Suprapubic skin (tissue), 4 donors: ENCODE measurements around the gene GSAP. TPM values are rescaled to one million over a fixed set of nuclear protein-coding genes. Genes with fewer than 3 reads are reported as not detected.
"Not testable (repeated sequence)": the region's sequence is repeated elsewhere in the genome, so short reads cannot be mapped to it uniquely, and the experiment has no call there.

Source experiments
- DNase-seq, 2 donors: peaks; one replicate each; pipeline ENCODE4 v3.0.0-alpha.2; 2019; ENCODE audit warnings: low spot score in 2 of 2
- H3K27ac ChIP-seq: fragments of 200-600 bp; sonication (generic); one replicate; pipeline ENCODE4 v1.5.1; 2019
- H3K27me3 ChIP-seq: fragments of 200-600 bp; sonication (generic); one replicate; pipeline ENCODE4 v1.5.1; 2019
- H3K36me3 ChIP-seq: fragments of 200-600 bp; sonication (generic); one replicate; pipeline ENCODE4 v1.5.1; 2019
- H3K4me1 ChIP-seq: fragments of 200-600 bp; sonication (generic); one replicate; pipeline ENCODE4 v1.5.1; 2019
- H3K4me3 ChIP-seq: fragments of 200-600 bp; sonication (generic); one replicate; pipeline ENCODE4 v1.5.1; 2019; ENCODE audit warnings: mild to moderate bottlenecking
- H3K9me3 ChIP-seq: fragments of 200-600 bp; sonication (generic); one replicate; pipeline ENCODE4 v1.5.1; 2019
- EP300 ChIP-seq: sonication (generic); formaldehyde crosslinking; IDR thresholded peaks from one replicate; pipeline ENCODE4 v1.6.1; 2017; ENCODE audit warnings: antibody characterized with exemption
- POLR2A ChIP-seq, 2 donors: fragments of 450-650 bp; IDR thresholded peaks; one replicate each; pipeline ENCODE4 v1.6.1; 2017; ENCODE audit warnings: antibody characterized with exemption in 2 of 2, mild to moderate bottlenecking in 2 of 2, moderate library complexity in 2 of 2
- POLR2AphosphoS5 ChIP-seq, 3 donors: sonication (generic); formaldehyde crosslinking; IDR thresholded peaks; one replicate each; pipeline ENCODE4 v1.6.1; 2017; ENCODE audit warnings: antibody characterized with exemption in 3 of 3
- WGBS: methylation state at CpG from one replicate; pipeline ENCODE4 v1.1.5; 2018; 5-methylcytosine and 5-hydroxymethylcytosine counted together
- total RNA-seq, 4 donors: library from RNA; depleted of rRNA; stranded (reverse); fragments of >200 nt; gene quantifications; one replicate each; pipeline ENCODE4 v1.1.0, GENCODE V29; 2016
- TF ChIP-seq, protein P1 (sequence below), 2 donors: fragments of 200-600 bp in 1 of 2; fragments of 450-650 bp in 1 of 2; sonication (generic) in 1 of 2; IDR thresholded peaks; one replicate each; pipeline ENCODE4 v1.5.1; 2016 to 2019; ENCODE audit warnings: antibody characterized with exemption in 2 of 2, mild to moderate bottlenecking in 1 of 2, moderate library complexity in 1 of 2

The GSAP gene
- total RNA-seq, 4 donors from 2014 or later: 11.8 to 52.8 (median 17.2) TPM

DNA sequence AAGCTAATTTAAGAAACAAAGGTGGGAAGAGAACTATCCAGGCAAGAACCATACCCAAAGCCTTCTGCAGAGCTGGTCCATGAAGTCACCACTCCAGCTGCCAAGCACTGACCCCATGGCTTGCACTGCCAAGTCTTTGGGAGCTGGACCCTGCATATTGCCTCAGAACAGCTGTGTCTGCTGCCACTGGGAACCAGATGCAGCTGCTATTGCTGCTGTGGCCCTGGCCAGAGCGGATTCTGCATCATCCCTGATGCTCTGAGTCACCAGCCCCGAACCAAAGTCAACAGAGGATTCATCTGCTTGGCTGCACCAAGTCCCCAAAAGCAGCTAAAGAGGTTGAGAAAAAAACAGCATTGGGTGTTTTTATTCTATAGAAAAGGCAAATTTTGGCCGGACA lies 39.2 kb upstream of the GSAP start:
- no peaks in the 10 kb centered on the region for H3K9me3 ChIP-seq
- H3K27ac ChIP-seq: no peak overlapping the region
- no peaks in the 10 kb centered on the region for H3K36me3 ChIP-seq
- H3K27me3 ChIP-seq: no peaks in the 10 kb centered on the region
- no peak overlapping the region for H3K4me3 ChIP-seq
- WGBS: 80% methylated on average over 3 of the region's 3 CpGs
- H3K4me1 ChIP-seq: peaks cover 11% of the 10 kb centered on the region
- no peak for DNase-seq
- TF ChIP-seq, protein P1, sequence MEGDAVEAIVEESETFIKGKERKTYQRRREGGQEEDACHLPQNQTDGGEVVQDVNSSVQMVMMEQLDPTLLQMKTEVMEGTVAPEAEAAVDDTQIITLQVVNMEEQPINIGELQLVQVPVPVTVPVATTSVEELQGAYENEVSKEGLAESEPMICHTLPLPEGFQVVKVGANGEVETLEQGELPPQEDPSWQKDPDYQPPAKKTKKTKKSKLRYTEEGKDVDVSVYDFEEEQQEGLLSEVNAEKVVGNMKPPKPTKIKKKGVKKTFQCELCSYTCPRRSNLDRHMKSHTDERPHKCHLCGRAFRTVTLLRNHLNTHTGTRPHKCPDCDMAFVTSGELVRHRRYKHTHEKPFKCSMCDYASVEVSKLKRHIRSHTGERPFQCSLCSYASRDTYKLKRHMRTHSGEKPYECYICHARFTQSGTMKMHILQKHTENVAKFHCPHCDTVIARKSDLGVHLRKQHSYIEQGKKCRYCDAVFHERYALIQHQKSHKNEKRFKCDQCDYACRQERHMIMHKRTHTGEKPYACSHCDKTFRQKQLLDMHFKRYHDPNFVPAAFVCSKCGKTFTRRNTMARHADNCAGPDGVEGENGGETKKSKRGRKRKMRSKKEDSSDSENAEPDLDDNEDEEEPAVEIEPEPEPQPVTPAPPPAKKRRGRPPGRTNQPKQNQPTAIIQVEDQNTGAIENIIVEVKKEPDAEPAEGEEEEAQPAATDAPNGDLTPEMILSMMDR (IDR thresholded peaks at IDR 0.05): no peak
- no peak for TF ChIP-seq POLR2A (IDR thresholded peaks at IDR 0.05)
- TF ChIP-seq EP300: no peak
- no peak for TF ChIP-seq POLR2AphosphoS5 (IDR thresholded peaks at IDR 0.05)

DNA sequence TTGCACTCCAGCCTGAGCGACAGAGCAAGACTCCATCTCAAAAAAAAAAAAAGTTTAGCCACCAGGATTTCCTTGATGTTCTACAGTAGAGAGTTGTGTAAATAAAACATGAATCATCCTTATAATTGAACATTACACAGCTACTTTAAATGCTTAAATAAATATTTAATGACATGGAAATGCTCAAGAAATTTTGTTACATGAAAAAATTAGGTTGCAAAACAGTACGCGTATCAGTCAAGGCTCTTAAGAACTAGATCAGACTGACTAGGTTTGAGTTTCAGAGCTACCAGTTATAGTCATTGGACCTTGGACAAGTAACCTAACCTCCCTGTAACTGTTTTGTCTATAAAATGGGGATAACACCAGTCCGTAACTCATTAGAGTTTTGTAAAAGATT lies 38.7 kb upstream of the GSAP start:
- Histone ChIP-seq H3K27me3 (no peaks in the 10 kb centered on the region), H3K4me3 (no peak overlapping the region), H3K9me3 (no peaks in the 10 kb centered on the region), H3K4me1 (peaks cover 11% of the 10 kb centered on the region), H3K27ac (no peak overlapping the region), H3K36me3 (no peaks in the 10 kb centered on the region)
- DNase-seq: no peak
- over 99% methylated on average over 4 of the region's 4 CpGs for WGBS
- TF ChIP-seq, protein P1 (IDR thresholded peaks at IDR 0.05): no peak
- TF ChIP-seq EP300 (no peak), POLR2A (IDR thresholded peaks at IDR 0.05) (no peak), POLR2AphosphoS5 (IDR thresholded peaks at IDR 0.05) (no peak)

DNA sequence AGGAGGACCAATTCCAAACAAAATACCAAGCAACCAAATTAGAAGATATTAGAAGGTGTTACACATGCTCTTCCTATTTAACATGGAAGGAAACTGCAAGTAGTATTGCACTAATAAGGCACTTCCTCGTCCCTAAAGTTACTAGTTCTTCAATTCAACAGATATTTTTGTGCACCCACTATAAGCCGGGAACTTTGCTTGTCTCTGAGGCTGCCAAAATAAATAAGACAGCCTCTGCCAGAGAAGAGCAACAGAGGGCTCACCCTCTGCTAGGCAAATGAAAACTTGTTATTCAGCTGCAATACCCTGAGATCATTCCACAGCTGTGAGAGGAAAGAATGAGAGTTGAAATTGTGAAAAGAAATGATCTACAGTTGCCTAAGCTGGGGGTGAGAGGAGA lies 37.4 kb upstream of the GSAP start:
- Histone ChIP-seq H3K27me3 (no peaks in the 10 kb centered on the region), H3K9me3 (no peaks in the 10 kb centered on the region), H3K27ac (no peak overlapping the region), H3K36me3 (no peaks in the 10 kb centered on the region), H3K4me1 (peaks cover 11% of the 10 kb centered on the region), H3K4me3 (no peak overlapping the region)
- no peak for TF ChIP-seq EP300
- TF ChIP-seq, protein P1 (IDR thresholded peaks at IDR 0.05): no peak
- TF ChIP-seq POLR2A (IDR thresholded peaks at IDR 0.05): no peak
- 17% methylated on average over 2 of the region's 2 CpGs for WGBS
- no peak for DNase-seq

DNA sequence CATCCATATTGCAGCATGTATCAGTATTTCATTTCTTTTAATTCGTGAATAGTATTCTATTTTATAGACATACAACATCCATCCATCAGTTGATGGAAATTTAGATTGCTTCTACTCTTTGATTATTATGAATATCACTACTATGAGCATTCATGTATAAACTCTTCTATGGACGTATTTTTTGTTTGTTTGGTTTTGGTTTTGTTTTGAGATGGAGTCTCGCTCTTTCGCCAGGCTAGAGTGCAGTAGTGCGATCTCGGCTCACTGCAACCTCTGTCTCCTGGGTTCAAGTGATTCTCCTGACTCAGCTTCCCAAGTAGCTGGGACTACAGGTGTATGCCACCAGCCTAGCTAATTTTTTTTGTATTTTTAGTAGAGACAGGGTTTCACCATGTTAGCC lies 35.8 kb upstream of the GSAP start:
- peaks cover 11% of the 10 kb centered on the region for H3K4me1 ChIP-seq
- 93% methylated on average over 6 of the region's 6 CpGs for WGBS
- not testable (repeated sequence) for H3K27ac ChIP-seq, H3K9me3 ChIP-seq, H3K4me3 ChIP-seq, H3K36me3 ChIP-seq, H3K27me3 ChIP-seq, DNase-seq

DNA sequence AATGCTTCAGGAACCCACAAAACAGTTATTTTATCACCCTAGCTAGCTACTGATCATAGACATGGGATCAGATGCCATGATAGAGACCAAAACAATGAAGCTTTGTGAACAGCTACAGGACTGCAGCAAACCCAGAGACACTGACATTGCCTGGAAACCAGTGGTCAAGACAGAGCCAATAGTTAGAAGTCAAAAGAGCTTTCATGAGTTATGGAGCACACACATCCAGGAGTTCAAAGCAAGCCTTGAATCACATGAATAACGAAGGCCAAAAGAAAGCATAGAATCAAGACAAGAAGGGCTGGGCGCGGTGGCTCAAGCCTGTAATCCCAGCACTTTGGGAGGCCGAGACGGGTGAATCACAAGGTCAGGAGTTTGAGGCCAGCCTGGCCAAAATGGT lies 34.5 kb upstream of the GSAP start:
- Histone ChIP-seq H3K36me3 (no peaks in the 10 kb centered on the region), H3K27me3 (no peaks in the 10 kb centered on the region), H3K9me3 (no peaks in the 10 kb centered on the region), H3K4me1 (peaks cover 11% of the 10 kb centered on the region), H3K4me3 (no peak overlapping the region), H3K27ac (no peak overlapping the region)
- TF ChIP-seq EP300 (no peak), POLR2AphosphoS5 (IDR thresholded peaks at IDR 0.05) (no peak), POLR2A (IDR thresholded peaks at IDR 0.05) (no peak)
- TF ChIP-seq, protein P1 (IDR thresholded peaks at IDR 0.05): no peak
- WGBS: 93% methylated on average over 5 of the region's 5 CpGs
- DNase-seq: no peak

DNA sequence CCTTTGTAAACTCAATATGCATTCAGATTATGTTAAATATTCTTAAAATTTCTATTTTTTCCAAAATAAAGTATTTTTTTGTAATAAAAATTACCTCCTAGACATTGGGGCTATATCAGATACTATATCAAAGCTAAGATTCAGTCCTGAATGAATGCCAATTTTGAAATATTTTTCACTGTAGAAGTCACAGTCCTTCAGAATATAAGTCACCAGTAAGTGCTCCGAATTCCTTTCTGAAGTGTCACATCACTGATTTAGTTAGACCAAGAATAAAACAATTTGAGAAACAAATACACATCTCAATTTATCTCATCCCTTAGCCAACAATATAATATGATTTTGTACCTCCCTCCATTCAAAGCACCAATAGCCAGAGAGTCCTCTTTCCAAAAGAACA lies 33.9 kb upstream of the GSAP start:
- DNase-seq: no peak
- no peak for TF ChIP-seq EP300
- TF ChIP-seq, protein P1 (IDR thresholded peaks at IDR 0.05): no peak
- TF ChIP-seq POLR2AphosphoS5 (IDR thresholded peaks at IDR 0.05): no peak
- no peak for TF ChIP-seq POLR2A (IDR thresholded peaks at IDR 0.05)
- Histone ChIP-seq H3K4me3 (no peak overlapping the region), H3K4me1 (peaks cover 9% of the 10 kb centered on the region), H3K27ac (no peak overlapping the region), H3K27me3 (no peaks in the 10 kb centered on the region), H3K9me3 (no peaks in the 10 kb centered on the region), H3K36me3 (no peaks in the 10 kb centered on the region)
- 79% methylated on average over 1 of the region's 1 CpG for WGBS
